Transverse colon (tissue), 4 donors: ENCODE results near the gene ZNF581. TPM values are rescaled to one million over a fixed set of nuclear protein-coding genes. Genes with fewer than 3 reads are reported as not detected.

Source experiments
- DNase-seq: peaks from one replicate; pipeline ENCODE4 v3.0.0-alpha.2; 2019
- H3K27ac ChIP-seq, 4 donors: fragments of 200-600 bp; sonication (generic); 2 replicates each; pipeline ENCODE4 v1.5.1; 2016 to 2018; ENCODE audit warnings: inconsistent platforms in 4 of 4
- H3K27me3 ChIP-seq: fragments of 200-600 bp; sonication (generic); 2 replicates; pipeline ENCODE4 v1.5.1; 2017; ENCODE audit warnings: inconsistent platforms
- H3K36me3 ChIP-seq, 4 donors: fragments of 200-600 bp; sonication (generic); 2 replicates each; pipeline ENCODE4 v1.5.1; 2017 to 2019; ENCODE audit warnings: inconsistent platforms in 4 of 4
- H3K4me1 ChIP-seq, 4 donors: fragments of 200-600 bp; sonication (generic); 2 replicates each; pipeline ENCODE4 v1.5.1; 2017 to 2020; ENCODE audit warnings: inconsistent platforms in 4 of 4
- H3K4me3 ChIP-seq, 4 donors: fragments of 200-600 bp; sonication (generic); 1 replicate in 1 of 4; 2 replicates in 3 of 4; pipeline versions ENCODE4 v1.5.1 to v1.6.1; 2017 to 2019; ENCODE audit warnings: inconsistent platforms in 4 of 4
- H3K9me3 ChIP-seq, 2 donors: fragments of 200-600 bp; sonication (generic); 2 replicates each; pipeline ENCODE4 v1.5.1; 2017 to 2019; ENCODE audit warnings: inconsistent platforms in 2 of 2
- CTCF ChIP-seq, 5 experiments: fragments of 200-600 bp in 3 of 5; fragments of 450-650 bp in 2 of 5; sonication (generic) in 3 of 5; IDR thresholded peaks; 1 replicate in 2 of 5; 2 replicates in 3 of 5; pipeline ENCODE4 v1.5.1; 2016 to 2017; ENCODE audit warnings: antibody characterized with exemption in 5 of 5, inconsistent platforms in 3 of 5, mild to moderate bottlenecking in 2 of 5, moderate library complexity in 1 of 5
- EP300 ChIP-seq: sonication (generic); formaldehyde crosslinking; IDR thresholded peaks from one replicate; pipeline ENCODE4 v1.6.1; 2017; ENCODE audit warnings: antibody characterized with exemption, low read depth
- POLR2A ChIP-seq: fragments of 450-650 bp; IDR thresholded peaks from one replicate; pipeline ENCODE4 v1.6.1; 2016; ENCODE audit warnings: antibody characterized with exemption, mild to moderate bottlenecking, moderate library complexity
- POLR2AphosphoS5 ChIP-seq, 3 donors: sonication (generic); formaldehyde crosslinking; IDR thresholded peaks; one replicate each; pipeline ENCODE4 v1.6.1; 2016; ENCODE audit warnings: antibody characterized with exemption in 3 of 3
- WGBS, 2 donors: methylation state at CpG; one replicate each; pipeline ENCODE4 v1.1.5; 2018; ENCODE audit warnings: low coverage in 1 of 2; 5-methylcytosine and 5-hydroxymethylcytosine counted together
- in situ Hi-C, 4 donors: fragments of 200-750 bp; cut with MboI; loops; one replicate each; pipeline versions ENCODE4 v1.15.0 to v1.15.1; 2017; ENCODE audit warnings: low sequenced_read_pairs in 3 of 4, low pct_ligation_motif_present in 1 of 4, low pct_unique_long_range_greater_than_20kb in 1 of 4
- intact Hi-C: fragments of 100-400 bp; cut with DNase I; formaldehyde crosslinking; loops from one replicate; pipeline ENCODE4 v1.15.1; 2023; ENCODE audit warnings: low total_unique reads
- total RNA-seq, 4 donors: library from RNA; depleted of rRNA; stranded (reverse); fragments of >200 nt; gene quantifications; one replicate each; pipeline ENCODE4 v1.1.0, GENCODE V29; 2016

The ZNF581 gene
- total RNA-seq, 4 donors from 2014 or later, result 4.1 to 19.7 (median 10.0) TPM

- H3K4me1 ChIP-seq, result peaks cover 13 to 25% (median 20%) of the 10 kb centered on the region in 4 donors
- TF ChIP-seq POLR2A, result no peak
- TF ChIP-seq POLR2AphosphoS5 (IDR thresholded peaks at IDR 0.05), result no peak
- TF ChIP-seq CTCF (IDR thresholded peaks at IDR 0.05), result no peak
- TF ChIP-seq EP300, result no peak
Measured at GRCh38 chr19:55600662-55601028, 42.8 kb upstream of the ZNF581 start.

GRCh38 chr19:55601084-55601483 lies 42.4 kb upstream of the ZNF581 start:
- DNase-seq, result no peak
- peak overlapping the region; percentile 96 to 100 (median 98) for H3K27ac ChIP-seq
- intact Hi-C loops (loop anchor here (10.0 kb wide), 1 partner anchor 486 kb away; the partner anchor contains the start of gene PPP1R12C), in situ Hi-C loops (loop anchor here in 1 of 4 donors (10.0 kb wide), 1 partner anchor 86 kb away; no protein-coding TSS in a partner anchor)
- H3K4me1 ChIP-seq, result peaks cover 13 to 28% (median 20%) of the 10 kb centered on the region in 4 donors
- no peaks in the 10 kb centered on the region for H3K9me3 ChIP-seq
- H3K4me3 ChIP-seq, result peak overlapping the region in 3 of 4 donors; percentile 80 to 96 (median 87)
- no peaks in the 10 kb centered on the region for H3K27me3 ChIP-seq
- no peak for TF ChIP-seq POLR2A
- no peak for TF ChIP-seq EP300
- TF ChIP-seq POLR2AphosphoS5 (IDR thresholded peaks at IDR 0.05), result no peak
- TF ChIP-seq CTCF (IDR thresholded peaks at IDR 0.05), result no peak
- WGBS, 2 donors, result 43 to 68% methylated on average over 1 to 4 of the region's 4 CpGs
- no peaks in the 10 kb centered on the region for H3K36me3 ChIP-seq

More at GRCh38 chr19:55600662-55601028, 42.8 kb upstream of the ZNF581 start:
- Histone ChIP-seq H3K4me3 (peak overlapping the region; percentile 80 to 96 (median 86)), H3K36me3 (no peaks in the 10 kb centered on the region), H3K9me3 (no peaks in the 10 kb centered on the region), H3K27ac (peak overlapping the region; percentile 96 to 100 (median 98)), H3K27me3 (no peaks in the 10 kb centered on the region)
- intact Hi-C loops (loop anchor here (10.0 kb wide), 1 partner anchor 486 kb away; the partner anchor contains the start of gene PPP1R12C), in situ Hi-C loops (loop anchor here in 1 of 4 donors (10.0 kb wide), 1 partner anchor 86 kb away; no protein-coding TSS in a partner anchor)
- WGBS, 2 donors, result 4% methylated on average over 11 of the region's 15 CpGs; no CpG with 5 or more reads in 1 of the 2 donors
- no peak for DNase-seq

- intact Hi-C loops, result loop anchor here (10.0 kb wide), 1 partner anchor 488 kb away; the partner anchor contains the start of gene PPP1R12C
- Histone ChIP-seq H3K4me3 (no peak overlapping the region), H3K27me3 (no peaks in the 10 kb centered on the region), H3K36me3 (no peaks in the 10 kb centered on the region), H3K27ac (no peak overlapping the region), H3K4me1 (peaks cover 18 to 38% (median 28%) of the 10 kb centered on the region in 4 donors), H3K9me3 (no peaks in the 10 kb centered on the region)
- TF ChIP-seq EP300 (no peak), POLR2A (no peak), POLR2AphosphoS5 (IDR thresholded peaks at IDR 0.05) (no peak), CTCF (IDR thresholded peaks at IDR 0.05) (no peak)
- DNase-seq, result no peak
- in situ Hi-C loops, result loop anchor here in 1 of 4 donors (10.0 kb wide), 1 partner anchor 88 kb away; no protein-coding TSS in a partner anchor
- WGBS, 2 donors, result 95% methylated on average over 55 of the region's 60 CpGs; no CpG with 5 or more reads in 1 of the 2 donors
Measured at GRCh38 chr19:55602104-55603001, 41.1 kb upstream of the ZNF581 start.

GRCh38 chr19:55603115-55603514 lies 40.3 kb upstream of the ZNF581 start:
- intact Hi-C loops, result loop anchor here (10.0 kb wide), 1 partner anchor 488 kb away; the partner anchor contains the start of gene PPP1R12C
- H3K36me3 ChIP-seq, result no peaks in the 10 kb centered on the region
- H3K4me1 ChIP-seq, result peaks cover 18 to 38% (median 28%) of the 10 kb centered on the region in 4 donors
- no peak overlapping the region for H3K4me3 ChIP-seq
- TF ChIP-seq POLR2A, result no peak
- TF ChIP-seq POLR2AphosphoS5 (IDR thresholded peaks at IDR 0.05), result no peak
- no peak for TF ChIP-seq CTCF (IDR thresholded peaks at IDR 0.05)
- no peak for TF ChIP-seq EP300
- WGBS, 2 donors, result 93% methylated on average over 21 of the region's 21 CpGs; no CpG with 5 or more reads in 1 of the 2 donors
- in situ Hi-C loops, result loop anchor here in 1 of 4 donors (10.0 kb wide), 1 partner anchor 88 kb away; no protein-coding TSS in a partner anchor
- no peaks in the 10 kb centered on the region for H3K27me3 ChIP-seq
- no peaks in the 10 kb centered on the region for H3K9me3 ChIP-seq
- H3K27ac ChIP-seq, result no peak overlapping the region
- no peak for DNase-seq
